Calu3 (cell line): ENCODE data around the gene JAG2. TPM values are rescaled to one million over a fixed set of nuclear protein-coding genes. Genes with fewer than 3 reads are reported as not detected.

Experiments used
- BruUV-seq: library from RNA; stranded (reverse); fragments of 400-500 nt; replicated peaks from 2 replicates; lab custom pipeline; 2021; lab: Mats Ljungman, UMichigan
- CTCF ChIA-PET: fragments of 300-600 bp; sonication (Branson Sonifier 250); formaldehyde crosslinking; loops from one replicate; lab custom pipeline; 2022; ENCODE audit warnings: antibody characterized with exemption; lab: Charles Lee
- DNase-seq: peaks from one replicate; pipeline ENCODE4 v3.0.0; 2022
- H3K27ac Mint-ChIP-seq: one replicate; pipeline ENCODE4 v1.8.0; 2022; ENCODE audit warnings: mixed read lengths; ENCODE audit not compliant: unreplicated experiment
- H3K27me3 Mint-ChIP-seq: one replicate; pipeline ENCODE4 v1.8.0; 2022; ENCODE audit warnings: mixed read lengths; ENCODE audit not compliant: unreplicated experiment
- H3K36me3 Mint-ChIP-seq: one replicate; pipeline ENCODE4 v1.8.0; 2022; ENCODE audit warnings: mild to moderate bottlenecking, moderate library complexity, mixed read lengths; ENCODE audit not compliant: insufficient read depth, unreplicated experiment
- H3K4me1 Mint-ChIP-seq: one replicate; pipeline ENCODE4 v1.8.0; 2022; ENCODE audit warnings: mild to moderate bottlenecking, low read depth, mixed read lengths; ENCODE audit not compliant: unreplicated experiment
- H3K4me3 Mint-ChIP-seq: one replicate; pipeline ENCODE4 v1.8.0; 2022; ENCODE audit warnings: mild to moderate bottlenecking, low read depth, moderate library complexity, mixed read lengths; ENCODE audit not compliant: unreplicated experiment
- H3K9me3 Mint-ChIP-seq: one replicate; pipeline ENCODE4 v1.8.0; 2022; ENCODE audit warnings: low read depth, mixed read lengths; ENCODE audit not compliant: unreplicated experiment
- intact Hi-C: fragments of 100-400 bp; cut with micrococcal nuclease; formaldehyde crosslinking; loops from one replicate; pipeline ENCODE4 v1.10.0; 2022; ENCODE audit not compliant: unreplicated experiment
- total RNA-seq: library from RNA; stranded (reverse); gene quantifications from 2 replicates; pipeline ENCODE4 v1.2.3, GENCODE V29; 2022
- TF ChIP-seq, protein P1 (sequence below): fragments of 200-600 bp; IDR thresholded peaks from one replicate; pipeline ENCODE4 v1.8.0; 2022; ENCODE audit warnings: antibody characterized with exemption; ENCODE audit not compliant: unreplicated experiment

JAG2 gene
- total RNA-seq, 1 experiment from 2014 or later, result 13.8 TPM

DNA sequence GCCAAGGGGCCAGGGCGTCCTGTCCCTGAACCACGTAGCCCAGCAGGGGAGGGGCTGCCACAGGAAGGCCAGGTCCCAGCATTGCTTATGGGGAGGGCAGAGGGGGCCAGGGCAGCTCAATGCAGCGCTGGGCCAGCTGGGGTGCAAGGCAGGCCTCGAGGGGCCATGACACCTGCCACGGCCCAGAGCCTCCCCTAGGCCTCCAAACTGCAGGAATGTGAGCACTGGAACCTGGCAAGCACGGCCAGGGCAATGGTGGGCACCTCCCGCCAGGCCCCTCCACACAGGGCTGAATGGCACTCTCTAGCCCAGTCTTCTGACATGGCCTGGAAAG, 70.8 kb downstream of the JAG2 start:
- BruUV-seq, result no TSS peak
- TF ChIP-seq, protein P1, sequence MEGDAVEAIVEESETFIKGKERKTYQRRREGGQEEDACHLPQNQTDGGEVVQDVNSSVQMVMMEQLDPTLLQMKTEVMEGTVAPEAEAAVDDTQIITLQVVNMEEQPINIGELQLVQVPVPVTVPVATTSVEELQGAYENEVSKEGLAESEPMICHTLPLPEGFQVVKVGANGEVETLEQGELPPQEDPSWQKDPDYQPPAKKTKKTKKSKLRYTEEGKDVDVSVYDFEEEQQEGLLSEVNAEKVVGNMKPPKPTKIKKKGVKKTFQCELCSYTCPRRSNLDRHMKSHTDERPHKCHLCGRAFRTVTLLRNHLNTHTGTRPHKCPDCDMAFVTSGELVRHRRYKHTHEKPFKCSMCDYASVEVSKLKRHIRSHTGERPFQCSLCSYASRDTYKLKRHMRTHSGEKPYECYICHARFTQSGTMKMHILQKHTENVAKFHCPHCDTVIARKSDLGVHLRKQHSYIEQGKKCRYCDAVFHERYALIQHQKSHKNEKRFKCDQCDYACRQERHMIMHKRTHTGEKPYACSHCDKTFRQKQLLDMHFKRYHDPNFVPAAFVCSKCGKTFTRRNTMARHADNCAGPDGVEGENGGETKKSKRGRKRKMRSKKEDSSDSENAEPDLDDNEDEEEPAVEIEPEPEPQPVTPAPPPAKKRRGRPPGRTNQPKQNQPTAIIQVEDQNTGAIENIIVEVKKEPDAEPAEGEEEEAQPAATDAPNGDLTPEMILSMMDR, result no peak
- Mint-ChIP-seq H3K4me3 (no peak overlapping the region), H3K4me1 (peaks cover 2% of the 10 kb centered on the region), H3K9me3 (peaks cover 3% of the 10 kb centered on the region), H3K27me3 (peaks cover 25% of the 10 kb centered on the region), H3K27ac (no peak overlapping the region), H3K36me3 (peaks cover 16% of the 10 kb centered on the region)
- intact Hi-C loops, result loop anchor here (10.0 kb wide), 1 partner anchor 257 kb away; no protein-coding TSS in a partner anchor
- CTCF ChIA-PET, result no interaction called here
- DNase-seq, result no peak

DNA sequence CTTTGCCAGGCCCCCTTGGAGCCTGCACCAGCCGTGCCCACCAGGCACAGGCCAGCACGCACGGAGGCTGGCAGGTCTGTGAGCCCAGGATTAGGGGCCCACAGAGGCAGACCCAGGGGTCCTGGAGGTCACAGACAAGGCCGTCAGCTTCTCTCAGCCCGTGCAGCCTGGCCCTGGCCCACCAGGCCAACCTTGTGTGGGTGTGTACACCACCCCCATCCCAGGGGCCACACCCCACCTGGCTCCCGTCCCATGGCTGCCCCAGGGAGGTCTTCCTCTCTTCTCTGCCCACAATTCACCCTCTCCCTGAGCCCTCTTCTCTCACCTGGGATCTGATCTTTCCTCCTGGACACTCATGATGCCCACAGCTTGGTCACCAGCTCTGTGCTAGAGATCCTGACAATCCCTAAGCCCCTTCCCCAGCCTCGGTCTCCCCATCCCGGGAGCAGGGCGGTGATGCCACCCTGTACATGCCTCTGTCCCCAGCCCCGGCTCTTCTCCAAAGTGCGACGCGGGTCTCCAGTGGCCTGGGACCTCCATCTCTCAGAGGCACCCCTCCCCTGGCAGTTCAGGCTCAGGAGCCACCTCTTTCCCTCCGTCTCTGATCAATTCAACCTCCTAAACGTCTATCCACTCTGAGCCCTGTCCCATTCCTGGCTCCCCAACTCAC, 72.2 kb downstream of the JAG2 start:
- intact Hi-C loops, result loop anchor here (10.0 kb wide), 1 partner anchor 258 kb away; no protein-coding TSS in a partner anchor

DNA sequence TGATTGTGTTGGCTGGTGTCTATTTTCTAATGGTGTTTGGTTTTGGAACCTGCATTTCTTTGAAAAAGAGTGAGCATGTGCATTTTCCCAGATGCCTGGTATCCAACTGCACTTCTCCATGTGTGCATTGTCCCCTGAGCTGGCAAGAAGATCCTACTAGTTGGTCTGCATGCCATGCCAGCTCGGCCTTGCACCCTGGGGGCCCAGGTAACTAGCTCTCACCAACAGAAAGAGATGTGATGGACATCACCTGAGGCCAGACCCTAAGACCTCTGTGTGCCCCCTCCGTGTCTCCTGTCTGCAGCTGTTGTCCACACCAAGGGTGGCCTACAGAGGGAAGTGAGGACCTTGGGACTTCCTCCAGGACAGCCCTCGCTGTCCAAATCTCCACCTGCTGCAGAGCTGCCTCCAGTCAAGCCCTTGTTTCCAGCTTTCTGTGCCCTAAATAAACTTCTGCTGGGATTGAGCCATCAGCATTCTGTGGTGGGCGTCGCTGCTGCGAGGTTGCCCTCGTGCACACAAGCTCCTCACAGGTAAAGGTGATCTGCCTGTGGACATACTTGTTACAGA, 73.3 kb downstream of the JAG2 start:
- intact Hi-C loops, result loop anchor here (10.0 kb wide), 1 partner anchor 259 kb away; no protein-coding TSS in a partner anchor
- H3K27me3 Mint-ChIP-seq, result peaks cover 25% of the 10 kb centered on the region
- peaks cover 3% of the 10 kb centered on the region for H3K9me3 Mint-ChIP-seq
- H3K36me3 Mint-ChIP-seq, result peaks cover 35% of the 10 kb centered on the region
- CTCF ChIA-PET, result no interaction called here
- H3K27ac Mint-ChIP-seq, result no peak overlapping the region
- TF ChIP-seq, protein P1, result no peak
- BruUV-seq, result no TSS peak
- H3K4me1 Mint-ChIP-seq, result peaks cover 18% of the 10 kb centered on the region
- no peak for DNase-seq
- H3K4me3 Mint-ChIP-seq, result no peak overlapping the region

More for the DNA sequence above, 72.2 kb downstream of the JAG2 start:
- Mint-ChIP-seq H3K27me3 (peaks cover 25% of the 10 kb centered on the region), H3K4me1 (peaks cover 13% of the 10 kb centered on the region), H3K9me3 (peaks cover 3% of the 10 kb centered on the region), H3K36me3 (peaks cover 30% of the 10 kb centered on the region), H3K4me3 (no peak overlapping the region), H3K27ac (no peak overlapping the region)
- TF ChIP-seq, protein P1, result no peak
- DNase-seq, result no peak
- no TSS peak for BruUV-seq
- CTCF ChIA-PET, result no interaction called here

DNA sequence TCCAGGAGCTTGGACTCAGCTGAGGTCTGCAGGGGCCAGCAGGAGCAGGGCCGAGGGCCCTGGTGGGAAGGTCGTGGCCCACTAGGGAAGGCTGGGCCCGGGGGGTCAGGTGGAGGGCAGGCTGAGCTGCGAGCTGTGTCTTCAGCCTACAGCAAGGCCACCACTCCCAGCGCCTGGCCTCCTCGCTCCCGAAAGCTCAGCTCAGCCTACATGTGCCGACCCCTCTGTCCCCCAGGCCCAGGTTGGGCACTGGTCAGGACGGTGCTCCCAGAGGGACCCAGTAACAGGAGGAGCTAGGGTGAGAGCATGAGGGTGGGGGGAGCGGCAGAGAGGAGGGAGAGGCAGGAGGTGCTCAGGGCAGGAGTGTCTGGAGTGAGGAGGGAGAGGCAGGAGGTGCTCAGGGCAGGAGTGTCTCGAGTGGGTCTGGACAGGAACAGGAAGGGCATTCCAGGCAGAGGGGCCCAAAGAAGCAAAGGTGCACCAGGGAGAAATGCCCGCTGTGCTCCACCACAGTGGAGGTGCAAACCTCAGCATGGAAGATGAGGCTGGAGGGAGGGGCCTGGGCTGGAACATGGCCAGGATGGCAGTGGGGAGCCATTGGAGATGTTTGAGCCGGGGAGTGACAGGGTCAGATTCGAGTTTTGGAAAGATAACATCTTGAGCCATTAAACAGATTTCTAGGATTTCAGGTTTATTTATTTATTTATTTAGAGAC, 74.2 kb downstream of the JAG2 start:
- H3K27me3 Mint-ChIP-seq, result peaks cover 16% of the 10 kb centered on the region
- no peak overlapping the region for H3K27ac Mint-ChIP-seq
- BruUV-seq, result no TSS peak
- no peak for DNase-seq
- CTCF ChIA-PET, result no interaction called here
- peaks cover 22% of the 10 kb centered on the region for H3K4me1 Mint-ChIP-seq
- H3K4me3 Mint-ChIP-seq, result peak overlapping the region; percentile 77
- peaks cover 35% of the 10 kb centered on the region for H3K36me3 Mint-ChIP-seq
- intact Hi-C loops, result loop anchor here (5.0 to 10.0 kb wide), 3 partner anchors 73 to 260 kb away; partner anchors contain the start of gene JAG2
- no peaks in the 10 kb centered on the region for H3K9me3 Mint-ChIP-seq
- TF ChIP-seq, protein P1, result no peak
